ENCODE measurements around the gene DOCK10.

The DOCK10 gene

DNA sequence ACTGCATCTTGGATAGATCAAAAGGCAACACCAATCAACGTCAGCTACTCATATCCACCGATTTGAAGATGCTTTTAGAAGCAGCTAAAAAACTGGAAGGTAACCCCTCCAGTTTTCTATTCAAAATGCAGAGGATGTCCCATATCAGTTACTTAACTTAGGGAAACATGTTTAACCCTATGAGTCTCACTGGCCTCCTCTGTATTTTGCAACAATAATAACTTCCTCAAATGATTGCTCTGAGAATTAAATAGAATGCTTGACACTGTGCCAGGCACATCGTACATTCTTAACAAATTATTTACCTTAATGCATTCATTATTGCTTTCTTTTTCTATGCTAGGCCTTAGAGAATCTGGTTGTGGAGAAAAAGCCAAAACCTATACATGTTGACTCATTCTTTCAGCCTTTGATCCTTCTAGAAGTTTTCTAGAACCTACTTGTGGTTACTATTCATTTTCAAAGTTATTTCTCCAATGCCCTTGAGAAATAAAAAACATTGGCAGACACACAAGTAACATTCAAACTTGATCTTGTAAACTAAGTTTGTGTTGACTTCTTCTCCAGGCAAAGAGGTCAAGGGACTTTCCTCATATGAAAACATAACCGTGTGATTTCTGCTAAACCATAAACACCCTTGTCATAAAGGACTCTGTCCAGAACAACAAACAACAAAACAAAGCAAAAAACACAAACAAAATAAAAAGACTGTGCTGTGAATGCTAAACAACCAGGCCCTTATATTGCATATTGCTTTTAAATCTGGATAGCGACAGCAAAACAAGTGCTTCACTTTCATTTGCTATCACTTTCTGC, 4.6 kb downstream of the DOCK10 start:
- TF ChIP-seq ESRRG (CRISPR knock-in tag; IDR thresholded peaks at IDR 0.05), result no peak
- TF ChIP-seq ZFP3 (CRISPR knock-in tag; IDR thresholded peaks at IDR 0.05), result no peak
- no peak for TF ChIP-seq CSDC2 (CRISPR knock-in tag; IDR thresholded peaks at IDR 0.05)
- TF ChIP-seq GLIS3 (CRISPR knock-in tag; IDR thresholded peaks at IDR 0.05), result no peak
- no peak for TF ChIP-seq OSR1 (CRISPR knock-in tag; IDR thresholded peaks at IDR 0.05)
- TF ChIP-seq CSRNP3 (CRISPR knock-in tag; IDR thresholded peaks at IDR 0.05), result no peak
- no peak for TF ChIP-seq RARB (CRISPR knock-in tag; IDR thresholded peaks at IDR 0.05)
- TF ChIP-seq, protein P1, sequence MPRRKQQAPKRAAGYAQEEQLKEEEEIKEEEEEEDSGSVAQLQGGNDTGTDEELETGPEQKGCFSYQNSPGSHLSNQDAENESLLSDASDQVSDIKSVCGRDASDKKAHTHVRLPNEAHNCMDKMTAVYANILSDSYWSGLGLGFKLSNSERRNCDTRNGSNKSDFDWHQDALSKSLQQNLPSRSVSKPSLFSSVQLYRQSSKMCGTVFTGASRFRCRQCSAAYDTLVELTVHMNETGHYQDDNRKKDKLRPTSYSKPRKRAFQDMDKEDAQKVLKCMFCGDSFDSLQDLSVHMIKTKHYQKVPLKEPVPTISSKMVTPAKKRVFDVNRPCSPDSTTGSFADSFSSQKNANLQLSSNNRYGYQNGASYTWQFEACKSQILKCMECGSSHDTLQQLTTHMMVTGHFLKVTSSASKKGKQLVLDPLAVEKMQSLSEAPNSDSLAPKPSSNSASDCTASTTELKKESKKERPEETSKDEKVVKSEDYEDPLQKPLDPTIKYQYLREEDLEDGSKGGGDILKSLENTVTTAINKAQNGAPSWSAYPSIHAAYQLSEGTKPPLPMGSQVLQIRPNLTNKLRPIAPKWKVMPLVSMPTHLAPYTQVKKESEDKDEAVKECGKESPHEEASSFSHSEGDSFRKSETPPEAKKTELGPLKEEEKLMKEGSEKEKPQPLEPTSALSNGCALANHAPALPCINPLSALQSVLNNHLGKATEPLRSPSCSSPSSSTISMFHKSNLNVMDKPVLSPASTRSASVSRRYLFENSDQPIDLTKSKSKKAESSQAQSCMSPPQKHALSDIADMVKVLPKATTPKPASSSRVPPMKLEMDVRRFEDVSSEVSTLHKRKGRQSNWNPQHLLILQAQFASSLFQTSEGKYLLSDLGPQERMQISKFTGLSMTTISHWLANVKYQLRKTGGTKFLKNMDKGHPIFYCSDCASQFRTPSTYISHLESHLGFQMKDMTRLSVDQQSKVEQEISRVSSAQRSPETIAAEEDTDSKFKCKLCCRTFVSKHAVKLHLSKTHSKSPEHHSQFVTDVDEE (CRISPR knock-in tag; IDR thresholded peaks at IDR 0.05), result no peak
- no peak for TF ChIP-seq ZFP30 (CRISPR knock-in tag; IDR thresholded peaks at IDR 0.05)
- TF ChIP-seq ZNF8 (CRISPR knock-in tag; IDR thresholded peaks at IDR 0.05), result no peak
- TF ChIP-seq TCF4 (CRISPR knock-in tag; IDR thresholded peaks at IDR 0.05; ENCODE audit: borderline replicate concordance), result no peak
- TF ChIP-seq ZC3H10 (CRISPR knock-in tag; IDR thresholded peaks at IDR 0.05), result no peak
- no peak for TF ChIP-seq PATZ1 (CRISPR knock-in tag; IDR thresholded peaks at IDR 0.05; ENCODE audit: borderline replicate concordance)
- TF ChIP-seq, protein P2, sequence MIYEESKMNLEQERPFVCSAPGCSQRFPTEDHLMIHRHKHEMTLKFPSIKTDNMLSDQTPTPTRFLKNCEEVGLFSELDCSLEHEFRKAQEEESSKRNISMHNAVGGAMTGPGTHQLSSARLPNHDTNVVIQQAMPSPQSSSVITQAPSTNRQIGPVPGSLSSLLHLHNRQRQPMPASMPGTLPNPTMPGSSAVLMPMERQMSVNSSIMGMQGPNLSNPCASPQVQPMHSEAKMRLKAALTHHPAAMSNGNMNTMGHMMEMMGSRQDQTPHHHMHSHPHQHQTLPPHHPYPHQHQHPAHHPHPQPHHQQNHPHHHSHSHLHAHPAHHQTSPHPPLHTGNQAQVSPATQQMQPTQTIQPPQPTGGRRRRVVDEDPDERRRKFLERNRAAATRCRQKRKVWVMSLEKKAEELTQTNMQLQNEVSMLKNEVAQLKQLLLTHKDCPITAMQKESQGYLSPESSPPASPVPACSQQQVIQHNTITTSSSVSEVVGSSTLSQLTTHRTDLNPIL (CRISPR knock-in tag; IDR thresholded peaks at IDR 0.05; ENCODE audit: low read depth), result no peak
- no peak for TF ChIP-seq PPARA (CRISPR knock-in tag; IDR thresholded peaks at IDR 0.05; ENCODE audit: borderline replicate concordance)
- no peak for TF ChIP-seq SNAI2 (CRISPR knock-in tag; IDR thresholded peaks at IDR 0.05)
- no peak for TF ChIP-seq BACH2 (CRISPR knock-in tag; IDR thresholded peaks at IDR 0.05; ENCODE audit: borderline replicate concordance)
- no peak for ATAC-seq

DNA sequence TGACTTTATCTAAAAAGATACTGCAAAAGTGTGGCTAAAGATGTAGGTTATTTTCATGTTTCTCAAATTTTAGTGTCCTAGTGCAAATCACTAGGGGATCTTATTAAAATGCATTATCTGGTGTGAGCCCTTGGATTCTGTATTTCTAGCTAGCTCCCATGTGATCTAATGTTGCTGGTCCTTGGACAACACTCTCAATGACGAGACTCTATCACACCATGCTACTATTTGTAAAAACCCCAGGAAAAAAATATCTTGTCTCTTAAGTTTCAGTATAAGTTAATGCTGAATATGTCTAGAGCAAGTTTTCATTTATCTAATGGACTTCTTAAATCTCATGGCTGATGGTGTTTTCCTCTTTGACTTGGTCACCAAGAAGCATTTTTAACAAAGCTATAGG, 5.8 kb downstream of the DOCK10 start:
- no peak for ATAC-seq
- TF ChIP-seq ZFP30 (CRISPR knock-in tag; IDR thresholded peaks at IDR 0.05), result no peak
- no peak for TF ChIP-seq SNAI2 (CRISPR knock-in tag; IDR thresholded peaks at IDR 0.05)
- no peak for TF ChIP-seq TOX (CRISPR knock-in tag; IDR thresholded peaks at IDR 0.05; ENCODE audit: borderline replicate concordance)
- no peak for TF ChIP-seq CSDC2 (CRISPR knock-in tag; IDR thresholded peaks at IDR 0.05)
- no peak for TF ChIP-seq RARB (CRISPR knock-in tag; IDR thresholded peaks at IDR 0.05)
- no peak for TF ChIP-seq CSRNP3 (CRISPR knock-in tag; IDR thresholded peaks at IDR 0.05)
- TF ChIP-seq GLIS3 (CRISPR knock-in tag; IDR thresholded peaks at IDR 0.05), result no peak
- TF ChIP-seq ZNF8 (CRISPR knock-in tag; IDR thresholded peaks at IDR 0.05), result no peak
- TF ChIP-seq, protein P3, sequence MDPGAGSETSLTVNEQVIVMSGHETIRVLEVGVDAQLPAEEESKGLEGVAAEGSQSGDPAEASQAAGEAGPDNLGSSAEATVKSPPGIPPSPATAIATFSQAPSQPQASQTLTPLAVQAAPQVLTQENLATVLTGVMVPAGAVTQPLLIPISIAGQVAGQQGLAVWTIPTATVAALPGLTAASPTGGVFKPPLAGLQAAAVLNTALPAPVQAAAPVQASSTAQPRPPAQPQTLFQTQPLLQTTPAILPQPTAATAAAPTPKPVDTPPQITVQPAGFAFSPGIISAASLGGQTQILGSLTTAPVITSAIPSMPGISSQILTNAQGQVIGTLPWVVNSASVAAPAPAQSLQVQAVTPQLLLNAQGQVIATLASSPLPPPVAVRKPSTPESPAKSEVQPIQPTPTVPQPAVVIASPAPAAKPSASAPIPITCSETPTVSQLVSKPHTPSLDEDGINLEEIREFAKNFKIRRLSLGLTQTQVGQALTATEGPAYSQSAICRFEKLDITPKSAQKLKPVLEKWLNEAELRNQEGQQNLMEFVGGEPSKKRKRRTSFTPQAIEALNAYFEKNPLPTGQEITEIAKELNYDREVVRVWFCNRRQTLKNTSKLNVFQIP (CRISPR knock-in tag; IDR thresholded peaks at IDR 0.05; ENCODE audit: borderline replicate concordance, low read depth), result no peak
- TF ChIP-seq TCF4 (CRISPR knock-in tag; IDR thresholded peaks at IDR 0.05; ENCODE audit: borderline replicate concordance), result no peak
- TF ChIP-seq ZNF70 (CRISPR knock-in tag; IDR thresholded peaks at IDR 0.05), result no peak
